Fibroblast of lung (primary cell): ENCODE results near the gene RAC3. TPM values are rescaled to one million over a fixed set of nuclear protein-coding genes. Genes with fewer than 3 reads are reported as not detected.

ENCODE experiments used
- DNase-seq, 2 donors: peaks; one replicate each; pipeline versions ENCODE4 v3.0.0 to v3.0.0-alpha.2; 2010; ENCODE audit warnings: low read depth in 2 of 2
- H2AFZ ChIP-seq: 2 replicates; pipeline ENCODE4 v1.5.1; 2012; ENCODE audit warnings: low read length, control low read depth, inconsistent platforms
- H3K27ac ChIP-seq: 2 replicates; pipeline ENCODE4 v1.5.1; 2011; ENCODE audit warnings: low read length, control low read depth; ENCODE audit not compliant: insufficient read depth
- H3K27me3 ChIP-seq: 2 replicates; pipeline ENCODE4 v1.5.1; 2011; ENCODE audit warnings: mild to moderate bottlenecking, low read length; ENCODE audit not compliant: control insufficient read depth, insufficient read depth
- H3K36me3 ChIP-seq: 2 replicates; pipeline ENCODE4 v1.5.1; 2011; ENCODE audit warnings: low read length; ENCODE audit not compliant: control insufficient read depth, insufficient read depth
- H3K4me1 ChIP-seq: 2 replicates; pipeline ENCODE4 v1.5.1; 2011; ENCODE audit warnings: low read length; ENCODE audit not compliant: control insufficient read depth, insufficient read depth; ENCODE audit errors: extremely low read depth
- H3K4me2 ChIP-seq: 2 replicates; pipeline ENCODE4 v1.5.1; 2011; ENCODE audit warnings: low read length, control low read depth; ENCODE audit not compliant: insufficient read depth; ENCODE audit errors: extremely low read depth
- H3K4me3 ChIP-seq, 4 experiments: fragments of 200-600 bp in 1 of 4; sonication (generic) in 1 of 4; replicated peaks in 1 of 4; 2 replicates each; pipeline ENCODE4 v1.5.1; 2011 to 2016; ENCODE audit warnings: low read length in 4 of 4, low read depth in 3 of 4, mild to moderate bottlenecking in 3 of 4, control low read depth in 2 of 4, inconsistent platforms in 1 of 4, mixed read lengths in 1 of 4; ENCODE audit not compliant: insufficient read depth in 1 of 4; ENCODE audit errors: control extremely low read depth in 1 of 4
- H3K79me2 ChIP-seq: 2 replicates; pipeline ENCODE4 v1.5.1; 2012; ENCODE audit warnings: mild to moderate bottlenecking, low read length, inconsistent platforms; ENCODE audit not compliant: control insufficient read depth, insufficient read depth
- H3K9ac ChIP-seq: 2 replicates; pipeline ENCODE4 v1.5.1; 2011; ENCODE audit warnings: mild to moderate bottlenecking, low read length, control low read depth; ENCODE audit not compliant: insufficient read depth
- H3K9me3 ChIP-seq: 2 replicates; pipeline ENCODE4 v1.5.1; 2012; ENCODE audit warnings: low read depth, low read length; ENCODE audit not compliant: control insufficient read depth, insufficient read depth
- H4K20me1 ChIP-seq: 2 replicates; pipeline ENCODE4 v1.5.1; 2011; ENCODE audit warnings: low read length; ENCODE audit not compliant: control insufficient read depth, insufficient read depth; ENCODE audit errors: extremely low read depth
- CTCF ChIP-seq, 2 donors: IDR thresholded peaks in 1 of 2; conservative IDR thresholded peaks in 1 of 2; 1 replicate in 1 of 2; 2 replicates in 1 of 2; pipeline ENCODE4 v1.5.1; 2011 to 2012; ENCODE audit warnings: low read length in 2 of 2, control low read depth in 1 of 2, inconsistent platforms in 1 of 2, low read depth in 1 of 2, mild to moderate bottlenecking in 1 of 2
- EZH2 ChIP-seq: IDR thresholded peaks from 2 replicates; pipeline ENCODE4 v1.5.1; 2012; ENCODE audit warnings: low read length, control low read depth, mild to moderate bottlenecking; ENCODE audit errors: missing control alignments
- polyA plus RNA-seq, 2 donors: library from polyadenylated mRNA; depleted of rRNA in 1 of 2; stranded (reverse) in 1 of 2; unstranded in 1 of 2; fragments of >200 nt; gene quantifications; 2 replicates each; pipeline ENCODE4 v1.2.1, GENCODE V29; 2011 to 2012; ENCODE audit warnings: missing spikeins in 1 of 2
- total RNA-seq: library from RNA; depleted of rRNA; stranded (reverse); fragments of >200 nt; gene quantifications from 2 replicates; pipeline ENCODE4 v1.2.1, GENCODE V29; 2014

RAC3 gene
- total and polyA plus RNA-seq, 2 donors (not counting 1 experiment from before 2014, with no cell fraction given) = 4.3 to 6.6 TPM

- Histone ChIP-seq H3K79me2 (no peaks in the 10 kb centered on the region), H3K27me3 (no peaks in the 10 kb centered on the region), H3K36me3 (peaks cover 19% of the 10 kb centered on the region), H3K9ac (no peak overlapping the region), H4K20me1 (no peaks in the 10 kb centered on the region), H3K4me1 (no peaks in the 10 kb centered on the region), H3K27ac (no peak overlapping the region), H3K4me3 (no peak overlapping the region), H3K9me3 (no peaks in the 10 kb centered on the region), H2AFZ (no peak overlapping the region), H3K4me2 (no peak overlapping the region)
- TF ChIP-seq EZH2 (no peak), CTCF (conservative IDR thresholded peaks at IDR 0.05 in 1 of 2, IDR thresholded peaks at IDR 0.05 in 1 of 2; ENCODE audit: low read depth in 1 of 2, low read length in 2 of 2) (no peak)
- DNase-seq = no peak
Observed at GRCh38 chr17:81984773-81985410, 46.6 kb upstream of the RAC3 start.

- H3K79me2 ChIP-seq = no peaks in the 10 kb centered on the region
- H3K27me3 ChIP-seq = no peaks in the 10 kb centered on the region
- no peak overlapping the region for H3K4me2 ChIP-seq
- H3K9me3 ChIP-seq = no peaks in the 10 kb centered on the region
- TF ChIP-seq EZH2 = no peak
- no peak for TF ChIP-seq CTCF (conservative IDR thresholded peaks at IDR 0.05 in 1 of 2, IDR thresholded peaks at IDR 0.05 in 1 of 2; ENCODE audit: low read depth in 1 of 2, low read length in 2 of 2)
- no peak for DNase-seq
- peaks cover 17% of the 10 kb centered on the region for H3K36me3 ChIP-seq
- H3K27ac ChIP-seq = no peak overlapping the region
- H3K4me1 ChIP-seq = peaks cover 5% of the 10 kb centered on the region
- H4K20me1 ChIP-seq = no peaks in the 10 kb centered on the region
- no peak overlapping the region for H3K9ac ChIP-seq
- no peak overlapping the region for H3K4me3 ChIP-seq
- no peak overlapping the region for H2AFZ ChIP-seq
Observed at GRCh38 chr17:81986606-81987005, 44.9 kb upstream of the RAC3 start.

- Histone ChIP-seq H3K36me3 (peaks cover 17% of the 10 kb centered on the region), H3K4me1 (peaks cover 12% of the 10 kb centered on the region), H4K20me1 (no peaks in the 10 kb centered on the region), H3K27me3 (no peaks in the 10 kb centered on the region), H3K27ac (no peak overlapping the region), H3K4me2 (no peak overlapping the region), H2AFZ (no peak overlapping the region), H3K79me2 (no peaks in the 10 kb centered on the region), H3K9me3 (no peaks in the 10 kb centered on the region), H3K9ac (no peak overlapping the region), H3K4me3 (no peak overlapping the region)
- TF ChIP-seq CTCF (conservative IDR thresholded peaks at IDR 0.05 in 1 of 2, IDR thresholded peaks at IDR 0.05 in 1 of 2; ENCODE audit: low read depth in 1 of 2, low read length in 2 of 2) (no peak), EZH2 (no peak)
- no peak for DNase-seq
Observed at GRCh38 chr17:81987161-81987770, 44.2 kb upstream of the RAC3 start.
